ENCODE results near the gene KAT6B.

The KAT6B gene

GRCh38 chr10:74981831-74982633 lies 155.6 kb downstream of the KAT6B start:
- no peak for TF ChIP-seq POLR2AphosphoS5 (IDR thresholded peaks at IDR 0.05; ENCODE audit: low read depth, low read length)
- no peak for TF ChIP-seq SIN3A (IDR thresholded peaks at IDR 0.05; ENCODE audit: borderline replicate concordance, insufficient read depth, low read length)
- no peak for TF ChIP-seq REST (IDR thresholded peaks at IDR 0.05; ENCODE audit: insufficient read depth in 1 of 2, low read depth in 2 of 2, low read length in 2 of 2)
- no peak for TF ChIP-seq TAF1 (IDR thresholded peaks at IDR 0.05; ENCODE audit: borderline replicate concordance, insufficient read depth, low read length)
- TF ChIP-seq FOXP2 (optimal IDR thresholded peaks at IDR 0.05; ENCODE audit: borderline replicate concordance, extremely low read depth, extremely low read length, insufficient read depth) = no peak

- no peak for TF ChIP-seq SIN3A (IDR thresholded peaks at IDR 0.05; ENCODE audit: borderline replicate concordance, insufficient read depth, low read length)
- TF ChIP-seq REST (IDR thresholded peaks at IDR 0.05; ENCODE audit: insufficient read depth in 1 of 2, low read depth in 2 of 2, low read length in 2 of 2) = no peak
- no peak for TF ChIP-seq POLR2AphosphoS5 (IDR thresholded peaks at IDR 0.05; ENCODE audit: low read depth, low read length)
- TF ChIP-seq FOXP2 (optimal IDR thresholded peaks at IDR 0.05; ENCODE audit: borderline replicate concordance, extremely low read depth, extremely low read length, insufficient read depth) = no peak
- TF ChIP-seq TAF1 (IDR thresholded peaks at IDR 0.05; ENCODE audit: borderline replicate concordance, insufficient read depth, low read length) = no peak
These were observed 156.2 kb downstream of the KAT6B start for GRCh38 chr10:74982634-74982982.

GRCh38 chr10:74983383-74983782 lies 157.0 kb downstream of the KAT6B start:
- TF ChIP-seq POLR2AphosphoS5 (IDR thresholded peaks at IDR 0.05; ENCODE audit: low read depth, low read length) (no peak), REST (IDR thresholded peaks at IDR 0.05; ENCODE audit: insufficient read depth in 1 of 2, low read depth in 2 of 2, low read length in 2 of 2) (no peak), SIN3A (IDR thresholded peaks at IDR 0.05; ENCODE audit: borderline replicate concordance, insufficient read depth, low read length) (no peak), FOXP2 (optimal IDR thresholded peaks at IDR 0.05; ENCODE audit: borderline replicate concordance, extremely low read depth, extremely low read length, insufficient read depth) (no peak), TAF1 (IDR thresholded peaks at IDR 0.05; ENCODE audit: borderline replicate concordance, insufficient read depth, low read length) (no peak)

GRCh38 chr10:74987339-74988053 lies 161.1 kb downstream of the KAT6B start:
- TF ChIP-seq REST (IDR thresholded peaks at IDR 0.05; ENCODE audit: insufficient read depth in 1 of 2, low read depth in 2 of 2, low read length in 2 of 2) (no peak), SIN3A (IDR thresholded peaks at IDR 0.05; ENCODE audit: borderline replicate concordance, insufficient read depth, low read length) (no peak), FOXP2 (optimal IDR thresholded peaks at IDR 0.05; ENCODE audit: borderline replicate concordance, extremely low read depth, extremely low read length, insufficient read depth) (no peak), POLR2AphosphoS5 (IDR thresholded peaks at IDR 0.05; ENCODE audit: low read depth, low read length) (no peak), TAF1 (IDR thresholded peaks at IDR 0.05; ENCODE audit: borderline replicate concordance, insufficient read depth, low read length) (no peak)
